Measurements from ENCODE around the gene DLGAP3.

Gene DLGAP3

GRCh38 chr1:34845131-34845901 lies 84.1 kb downstream of the DLGAP3 start:
- DNase-seq (ENCODE audit: extremely low spot score): no peak
- ChIA-PET POLR2A (interaction anchor here (0.6 to 1.0 kb wide), 2 partner anchors 15 kb away, joined by 3 to 5 read pairs; partner anchors contain the start of gene SMIM12), CTCF (interaction anchor here (0.7 to 1.6 kb wide), 3 partner anchors 7 to 262 kb away, joined by 3 to 7 read pairs (median 3); partner anchors contain the start of gene SMIM12)
- TF ChIP-seq SP1 (IDR thresholded peaks at IDR 0.05): no peak
- TF ChIP-seq ELF4 (IDR thresholded peaks at IDR 0.05): no peak
- TF ChIP-seq ZNF384 (IDR thresholded peaks at IDR 0.05): no peak
- no peak for TF ChIP-seq CTBP1 (IDR thresholded peaks at IDR 0.05; ENCODE audit: borderline replicate concordance)
- no peak for TF ChIP-seq FOXA1 (IDR thresholded peaks at IDR 0.05)
- TF ChIP-seq BHLHE40 (IDR thresholded peaks at IDR 0.05; ENCODE audit: borderline replicate concordance): no peak
- TF ChIP-seq L3MBTL2 (conservative IDR thresholded peaks at IDR 0.05): no peak

DNA sequence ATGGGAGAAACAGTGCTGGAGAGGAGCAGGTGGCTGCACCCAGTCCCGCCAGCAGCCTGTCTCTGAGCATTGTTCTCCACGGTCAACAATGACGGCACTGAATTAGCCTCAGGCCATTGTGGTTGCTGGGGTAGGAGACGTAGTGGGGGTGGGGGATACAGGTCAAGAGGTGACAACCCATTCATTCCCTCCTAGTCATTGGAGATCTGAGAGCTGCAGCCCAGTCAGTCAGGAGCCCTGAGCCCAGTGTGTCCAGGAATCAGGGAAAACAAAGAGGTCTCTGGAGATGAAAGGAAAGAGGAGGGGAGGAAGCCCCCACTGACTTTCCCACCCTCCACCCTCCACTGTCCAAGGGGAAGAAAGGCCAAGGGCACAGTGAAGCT lies 85.2 kb downstream of the DLGAP3 start:
- ChIA-PET POLR2A (interaction anchor here (1.0 to 1.2 kb wide), 2 partner anchors 9 to 16 kb away, joined by 3 to 5 read pairs; partner anchors contain the start of gene SMIM12), CTCF (interaction anchor here (0.8 to 1.6 kb wide), 2 partner anchors 8 to 15 kb away, joined by 3 to 7 read pairs; partner anchors contain the start of gene SMIM12)
- TF ChIP-seq FOXM1 (IDR thresholded peaks at IDR 0.05; ENCODE audit: borderline replicate concordance) (no peak), SP1 (IDR thresholded peaks at IDR 0.05) (no peak), BHLHE40 (IDR thresholded peaks at IDR 0.05; ENCODE audit: borderline replicate concordance) (no peak), CTBP1 (IDR thresholded peaks at IDR 0.05; ENCODE audit: borderline replicate concordance) (no peak), ELF4 (IDR thresholded peaks at IDR 0.05) (no peak), NFRKB (IDR thresholded peaks at IDR 0.05) (no peak)
- TF ChIP-seq, protein P1, sequence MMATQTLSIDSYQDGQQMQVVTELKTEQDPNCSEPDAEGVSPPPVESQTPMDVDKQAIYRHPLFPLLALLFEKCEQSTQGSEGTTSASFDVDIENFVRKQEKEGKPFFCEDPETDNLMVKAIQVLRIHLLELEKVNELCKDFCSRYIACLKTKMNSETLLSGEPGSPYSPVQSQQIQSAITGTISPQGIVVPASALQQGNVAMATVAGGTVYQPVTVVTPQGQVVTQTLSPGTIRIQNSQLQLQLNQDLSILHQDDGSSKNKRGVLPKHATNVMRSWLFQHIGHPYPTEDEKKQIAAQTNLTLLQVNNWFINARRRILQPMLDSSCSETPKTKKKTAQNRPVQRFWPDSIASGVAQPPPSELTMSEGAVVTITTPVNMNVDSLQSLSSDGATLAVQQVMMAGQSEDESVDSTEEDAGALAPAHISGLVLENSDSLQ (IDR thresholded peaks at IDR 0.05): no peak
- no peak for DNase-seq (ENCODE audit: extremely low spot score)

DNA sequence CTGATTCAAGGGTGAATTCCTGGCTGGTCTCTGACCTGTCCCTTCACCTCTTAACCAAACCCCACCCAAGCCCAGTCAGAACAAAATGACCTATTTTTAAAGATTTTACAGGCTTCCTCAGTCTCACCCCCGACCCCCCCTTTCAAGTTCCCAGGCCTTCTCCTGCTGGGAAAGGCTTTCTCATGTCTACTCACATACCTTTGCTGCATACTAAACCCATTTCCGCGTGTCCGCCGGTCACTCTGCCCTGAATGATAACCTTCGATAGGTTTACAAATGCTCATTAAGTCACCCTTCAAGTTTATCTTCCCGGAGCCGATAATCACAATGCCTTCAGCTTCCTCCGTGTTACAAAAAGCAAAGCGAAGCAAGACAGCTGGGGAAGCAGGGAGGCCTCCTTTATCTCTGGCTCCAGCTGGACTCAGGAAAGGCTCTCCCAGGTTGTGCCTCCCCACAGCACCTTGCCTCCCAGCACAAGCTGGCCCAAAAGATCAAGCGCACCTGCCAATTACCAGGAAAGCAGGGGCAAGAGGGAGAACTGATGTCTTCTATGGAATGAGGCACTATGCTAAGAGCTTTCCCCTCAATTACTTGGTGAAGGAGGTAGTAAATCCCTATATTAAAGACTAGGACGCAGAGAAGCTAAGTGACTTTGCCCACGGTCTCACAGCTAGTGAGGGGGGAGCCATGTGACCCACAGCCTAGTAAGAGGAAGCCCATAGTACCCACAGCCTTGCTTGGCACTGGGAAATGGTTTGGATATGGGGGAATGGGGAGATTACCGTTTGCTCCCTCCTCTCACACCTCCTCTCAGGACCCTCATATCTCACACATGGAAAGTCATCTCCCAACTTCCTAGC lies 85.8 kb downstream of the DLGAP3 start:
- no peak for DNase-seq (ENCODE audit: extremely low spot score)
- CTCF ChIA-PET: interaction anchor here (1.6 kb wide), 1 partner anchor 9 kb away, joined by 7 read pairs; no protein-coding TSS in a partner anchor
- TF ChIP-seq L3MBTL2 (conservative IDR thresholded peaks at IDR 0.05): no peak
- no peak for TF ChIP-seq FOXM1 (IDR thresholded peaks at IDR 0.05; ENCODE audit: borderline replicate concordance)
- TF ChIP-seq ZNF384 (IDR thresholded peaks at IDR 0.05): no peak
- no peak for TF ChIP-seq ARNT (IDR thresholded peaks at IDR 0.05)
- no peak for TF ChIP-seq NFRKB (IDR thresholded peaks at IDR 0.05)
- no peak for TF ChIP-seq LEF1 (IDR thresholded peaks at IDR 0.05; ENCODE audit: borderline replicate concordance)
- TF ChIP-seq SP1 (IDR thresholded peaks at IDR 0.05): no peak
- no peak for TF ChIP-seq FOXA1 (IDR thresholded peaks at IDR 0.05)
- no peak for TF ChIP-seq TARDBP (IDR thresholded peaks at IDR 0.05)
- TF ChIP-seq FOXK2 (IDR thresholded peaks at IDR 0.05): no peak
- TF ChIP-seq CTBP1 (IDR thresholded peaks at IDR 0.05; ENCODE audit: borderline replicate concordance): no peak
- TF ChIP-seq HDGF (IDR thresholded peaks at IDR 0.05; ENCODE audit: borderline replicate concordance): no peak
- TF ChIP-seq, protein P1 (IDR thresholded peaks at IDR 0.05): no peak
- no peak for TF ChIP-seq ELF4 (IDR thresholded peaks at IDR 0.05)
- no peak for TF ChIP-seq BHLHE40 (IDR thresholded peaks at IDR 0.05; ENCODE audit: borderline replicate concordance)
- no peak for TF ChIP-seq SUZ12 (IDR thresholded peaks at IDR 0.05)
- POLR2A ChIA-PET: interaction anchor here (1.2 kb wide), 1 partner anchor 9 kb away, joined by 3 read pairs; no protein-coding TSS in a partner anchor

DNA sequence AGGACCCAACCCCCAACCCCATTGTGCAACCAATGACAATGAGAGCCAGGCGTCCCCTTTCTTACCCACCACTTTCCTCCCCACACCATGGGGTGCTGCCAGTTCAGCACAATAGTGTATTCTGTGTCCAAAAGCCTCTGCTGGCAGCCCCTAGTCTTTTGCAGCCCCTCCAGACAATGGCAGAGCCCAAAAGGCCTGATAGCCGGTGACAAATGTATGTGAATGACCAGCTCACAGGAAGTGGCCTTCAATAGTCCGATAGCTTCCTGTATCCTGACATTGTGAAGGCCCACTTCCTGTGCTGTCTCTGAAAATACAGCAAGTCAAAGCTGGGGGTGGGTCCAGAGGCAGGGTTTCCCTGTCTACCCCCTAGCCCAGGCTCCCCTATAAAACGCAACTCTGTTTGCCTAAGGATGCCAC lies 86.5 kb downstream of the DLGAP3 start:
- CTCF ChIA-PET: no interaction called here
- TF ChIP-seq NFRKB (IDR thresholded peaks at IDR 0.05) (no peak), HDGF (IDR thresholded peaks at IDR 0.05; ENCODE audit: borderline replicate concordance) (no peak), L3MBTL2 (conservative IDR thresholded peaks at IDR 0.05) (no peak), FOXM1 (IDR thresholded peaks at IDR 0.05; ENCODE audit: borderline replicate concordance) (no peak), LEF1 (IDR thresholded peaks at IDR 0.05; ENCODE audit: borderline replicate concordance) (no peak), FOXA1 (IDR thresholded peaks at IDR 0.05) (no peak), ARNT (IDR thresholded peaks at IDR 0.05) (no peak), ZNF384 (IDR thresholded peaks at IDR 0.05) (no peak), FOXK2 (IDR thresholded peaks at IDR 0.05) (no peak), TARDBP (IDR thresholded peaks at IDR 0.05) (no peak)
- TF ChIP-seq, protein P1 (IDR thresholded peaks at IDR 0.05): no peak
- POLR2A ChIA-PET: interaction anchor here (1.0 kb wide), 1 partner anchor 17 kb away, joined by 5 read pairs; the partner anchor contains the start of gene SMIM12
- DNase-seq (ENCODE audit: extremely low spot score): no peak

DNA sequence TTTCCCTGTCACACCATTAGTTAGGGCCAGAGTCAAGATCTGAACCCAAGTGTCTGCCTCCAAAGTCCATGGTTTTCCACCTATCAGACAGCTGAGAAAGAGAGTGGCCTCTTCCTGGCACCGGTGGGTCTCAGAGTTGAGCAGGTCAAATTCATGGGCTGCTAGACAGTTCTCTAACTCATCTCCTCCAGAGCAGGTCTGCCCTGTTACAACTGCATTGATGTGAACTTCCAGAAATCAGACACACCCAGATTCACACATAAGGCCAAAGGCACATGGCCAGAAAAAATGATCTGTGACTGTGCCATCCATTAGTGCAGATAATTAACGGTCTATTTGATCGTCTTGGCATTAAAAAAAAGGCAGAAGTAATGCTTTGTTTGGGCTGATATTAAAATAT lies 87.4 kb downstream of the DLGAP3 start:
- no peak for DNase-seq (ENCODE audit: extremely low spot score)
- CTCF ChIA-PET: interaction anchor here (0.5 to 0.6 kb wide), 2 partner anchors 26 to 459 kb away, joined by 3 to 4 read pairs; no protein-coding TSS in a partner anchor
- POLR2A ChIA-PET: interaction anchor here (1.0 kb wide), 1 partner anchor 18 kb away, joined by 5 read pairs; the partner anchor contains the start of gene SMIM12
- TF ChIP-seq FOXA1 (IDR thresholded peaks at IDR 0.05) (no peak), BHLHE40 (IDR thresholded peaks at IDR 0.05; ENCODE audit: borderline replicate concordance) (no peak), CTBP1 (IDR thresholded peaks at IDR 0.05; ENCODE audit: borderline replicate concordance) (no peak), L3MBTL2 (conservative IDR thresholded peaks at IDR 0.05) (no peak), ARNT (IDR thresholded peaks at IDR 0.05) (no peak), ELF4 (IDR thresholded peaks at IDR 0.05) (no peak), LEF1 (IDR thresholded peaks at IDR 0.05; ENCODE audit: borderline replicate concordance) (no peak), FOXM1 (IDR thresholded peaks at IDR 0.05; ENCODE audit: borderline replicate concordance) (no peak), TARDBP (IDR thresholded peaks at IDR 0.05) (no peak), FOXK2 (IDR thresholded peaks at IDR 0.05) (no peak), SUZ12 (IDR thresholded peaks at IDR 0.05) (no peak)
- TF ChIP-seq, protein P1 (IDR thresholded peaks at IDR 0.05): no peak

Data from HEK293T (cell line).